Upper lobe of left lung (tissue), 6 donors: ENCODE results near the gene RIC8A. TPM values are rescaled to one million over a fixed set of nuclear protein-coding genes. Genes with fewer than 3 reads are reported as not detected.

Experiments
- ATAC-seq, 2 donors: fragments of 200-7000 bp; cut with Tn5 transposase; one replicate each; pipeline ENCODE4 v1.9.1; 2022; ENCODE audit warnings: mild to moderate bottlenecking in 2 of 2, moderate library complexity in 2 of 2; ENCODE audit not compliant: low FRiP score in 2 of 2
- DNase-seq, 2 donors: peaks; one replicate each; pipeline ENCODE4 v3.0.0-alpha.2; 2019 to 2020
- H3K27ac ChIP-seq, 4 donors: fragments of 200-600 bp; sonication (generic); one replicate each; pipeline ENCODE4 v1.5.1; 2016 to 2019
- H3K27me3 ChIP-seq, 4 donors: fragments of 200-600 bp; sonication (generic); one replicate each; pipeline ENCODE4 v1.5.1; 2017 to 2019
- H3K36me3 ChIP-seq, 4 donors: fragments of 200-600 bp; sonication (generic); one replicate each; pipeline ENCODE4 v1.5.1; 2016 to 2019
- H3K4me1 ChIP-seq, 4 donors: fragments of 200-600 bp; sonication (generic); one replicate each; pipeline ENCODE4 v1.5.1; 2018 to 2019
- H3K4me3 ChIP-seq, 4 donors: fragments of 200-600 bp; sonication (generic); one replicate each; pipeline ENCODE4 v1.5.1; 2017 to 2019; ENCODE audit warnings: mild to moderate bottlenecking in 2 of 4, moderate library complexity in 1 of 4
- H3K9me3 ChIP-seq, 4 donors: fragments of 200-600 bp; sonication (generic); one replicate each; pipeline ENCODE4 v1.5.1; 2018 to 2019
- CTCF ChIP-seq, 6 experiments: fragments of 450-650 bp in 4 of 6; fragments of 200-600 bp in 2 of 6; sonication (generic) in 2 of 6; IDR thresholded peaks; one replicate each; pipeline ENCODE4 v1.5.1; 2016 to 2019; ENCODE audit warnings: antibody characterized with exemption in 6 of 6
- EP300 ChIP-seq, 4 donors: sonication (generic); formaldehyde crosslinking; IDR thresholded peaks; one replicate each; pipeline ENCODE4 v1.5.1; 2017; ENCODE audit warnings: antibody characterized with exemption in 4 of 4, control low read depth in 2 of 4
- POLR2A ChIP-seq, 4 donors: fragments of 450-650 bp; IDR thresholded peaks; one replicate each; pipeline ENCODE4 v1.5.1; 2016 to 2017; ENCODE audit warnings: antibody characterized with exemption in 4 of 4, mild to moderate bottlenecking in 2 of 4
- POLR2AphosphoS5 ChIP-seq, 2 donors: sonication (generic); formaldehyde crosslinking; IDR thresholded peaks; one replicate each; pipeline ENCODE4 v1.5.1; 2017; ENCODE audit warnings: antibody characterized with exemption in 2 of 2
- WGBS, 2 donors: methylation state at CpG; one replicate each; pipeline ENCODE4 v1.1.5; 2017 to 2018; 5-methylcytosine and 5-hydroxymethylcytosine counted together
- total RNA-seq, 6 donors: library from RNA; depleted of rRNA in 4 of 6; stranded (reverse); fragments of >200 nt in 4 of 6; gene quantifications; one replicate each; pipeline versions ENCODE4 v1.1.0 to v1.2.1, GENCODE V29; 2016 to 2021
- donor health status: DM: no; HTN: no; CAD: no; lungs with moderate emphysema.
- donor health status: DM: no; HTN: yes; CAD: no; lungs with severe emphysema.

RIC8A gene
- total RNA-seq, 6 donors from 2014 or later, result 65.9 to 135 (median 105) TPM

GRCh38 chr11:213111-213510 is 5.6 kb downstream of the RIC8A start:
- no peak overlapping the region for H3K4me3 ChIP-seq
- ATAC-seq (no peak), DNase-seq (no peak)
- peaks cover 19 to 27% (median 24%) of the 10 kb centered on the region in 4 donors for H3K4me1 ChIP-seq
- H3K27me3 ChIP-seq, result no peaks in the 10 kb centered on the region
- TF ChIP-seq POLR2AphosphoS5 (IDR thresholded peaks at IDR 0.05), result no peak
- no peak for TF ChIP-seq CTCF (IDR thresholded peaks at IDR 0.05)
- TF ChIP-seq EP300 (IDR thresholded peaks at IDR 0.05), result no peak
- TF ChIP-seq POLR2A (IDR thresholded peaks at IDR 0.05), result no peak
- 76 to 93% methylated on average over 4 of the region's 4 CpGs for WGBS, 2 donors
- no peaks in the 10 kb centered on the region for H3K9me3 ChIP-seq
- peak overlapping the region in 1 of 4 donors; percentile 34 for H3K27ac ChIP-seq
- H3K36me3 ChIP-seq, result peaks cover 28 to 72% (median 58%) of the 10 kb centered on the region in 4 donors

DNA sequence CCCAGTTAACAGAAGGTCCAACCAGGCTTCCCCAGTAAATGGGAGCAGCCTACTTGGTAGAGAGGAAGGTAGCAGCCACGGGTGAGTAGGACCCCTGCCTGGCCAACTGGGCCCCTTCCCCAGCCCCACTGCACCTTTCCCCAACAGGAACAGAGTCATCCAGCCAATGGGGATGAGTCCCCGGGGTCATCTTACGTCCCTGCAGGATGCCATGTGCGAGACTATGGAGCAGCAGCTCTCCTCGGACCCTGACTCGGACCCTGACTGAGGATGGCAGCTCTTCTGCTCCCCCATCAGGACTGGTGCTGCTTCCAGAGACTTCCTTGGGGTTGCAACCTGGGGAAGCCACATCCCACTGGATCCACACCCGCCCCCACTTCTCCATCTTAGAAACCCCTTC is 6.6 kb downstream of the RIC8A start:
- no peaks in the 10 kb centered on the region for H3K27me3 ChIP-seq
- DNase-seq, result no peak
- no peaks in the 10 kb centered on the region for H3K9me3 ChIP-seq
- peaks cover 28 to 80% (median 60%) of the 10 kb centered on the region in 4 donors for H3K36me3 ChIP-seq
- 87 to 90% methylated on average over 7 of the region's 7 CpGs for WGBS, 2 donors
- no peak overlapping the region for H3K4me3 ChIP-seq
- H3K4me1 ChIP-seq, result peaks cover 18 to 26% (median 23%) of the 10 kb centered on the region in 4 donors
- no peak overlapping the region for H3K27ac ChIP-seq
- no peak for TF ChIP-seq POLR2AphosphoS5 (IDR thresholded peaks at IDR 0.05)
- ATAC-seq, result no peak

DNA sequence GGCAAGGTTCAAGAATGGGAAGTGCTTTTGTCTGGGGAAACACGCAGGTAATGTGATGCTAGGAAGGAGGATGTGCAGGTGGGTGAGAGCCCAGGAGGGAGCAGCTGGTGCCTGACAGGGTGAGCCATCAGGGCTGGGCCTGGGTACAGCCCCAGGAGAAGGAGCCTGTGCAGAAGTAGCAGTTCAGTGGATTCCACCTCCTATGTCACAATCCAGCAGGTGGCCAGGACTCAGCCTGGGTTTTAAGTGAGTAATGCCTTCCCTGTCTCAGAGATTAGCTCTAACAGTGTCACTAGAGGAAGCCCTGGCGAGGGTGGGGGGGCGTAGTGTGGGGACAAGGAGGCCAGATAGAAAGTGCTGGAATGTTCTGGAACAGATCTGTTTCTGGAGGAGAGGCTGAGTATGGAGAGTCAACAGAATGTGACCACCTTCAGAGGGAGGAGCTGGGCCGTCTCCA is 8.1 kb downstream of the RIC8A start:
- ATAC-seq, result no peak
- 73 to 83% methylated on average over 4 of the region's 4 CpGs for WGBS, 2 donors
- Histone ChIP-seq H3K27ac (no peak overlapping the region), H3K36me3 (peaks cover 24 to 71% (median 54%) of the 10 kb centered on the region in 4 donors), H3K4me1 (peaks cover 3 to 11% (median 8%) of the 10 kb centered on the region in 4 donors), H3K9me3 (no peaks in the 10 kb centered on the region), H3K4me3 (no peak overlapping the region), H3K27me3 (no peaks in the 10 kb centered on the region)
- TF ChIP-seq POLR2AphosphoS5 (IDR thresholded peaks at IDR 0.05) (no peak), POLR2A (IDR thresholded peaks at IDR 0.05) (no peak), CTCF (IDR thresholded peaks at IDR 0.05) (no peak), EP300 (IDR thresholded peaks at IDR 0.05) (no peak)
- no peak for DNase-seq

DNA sequence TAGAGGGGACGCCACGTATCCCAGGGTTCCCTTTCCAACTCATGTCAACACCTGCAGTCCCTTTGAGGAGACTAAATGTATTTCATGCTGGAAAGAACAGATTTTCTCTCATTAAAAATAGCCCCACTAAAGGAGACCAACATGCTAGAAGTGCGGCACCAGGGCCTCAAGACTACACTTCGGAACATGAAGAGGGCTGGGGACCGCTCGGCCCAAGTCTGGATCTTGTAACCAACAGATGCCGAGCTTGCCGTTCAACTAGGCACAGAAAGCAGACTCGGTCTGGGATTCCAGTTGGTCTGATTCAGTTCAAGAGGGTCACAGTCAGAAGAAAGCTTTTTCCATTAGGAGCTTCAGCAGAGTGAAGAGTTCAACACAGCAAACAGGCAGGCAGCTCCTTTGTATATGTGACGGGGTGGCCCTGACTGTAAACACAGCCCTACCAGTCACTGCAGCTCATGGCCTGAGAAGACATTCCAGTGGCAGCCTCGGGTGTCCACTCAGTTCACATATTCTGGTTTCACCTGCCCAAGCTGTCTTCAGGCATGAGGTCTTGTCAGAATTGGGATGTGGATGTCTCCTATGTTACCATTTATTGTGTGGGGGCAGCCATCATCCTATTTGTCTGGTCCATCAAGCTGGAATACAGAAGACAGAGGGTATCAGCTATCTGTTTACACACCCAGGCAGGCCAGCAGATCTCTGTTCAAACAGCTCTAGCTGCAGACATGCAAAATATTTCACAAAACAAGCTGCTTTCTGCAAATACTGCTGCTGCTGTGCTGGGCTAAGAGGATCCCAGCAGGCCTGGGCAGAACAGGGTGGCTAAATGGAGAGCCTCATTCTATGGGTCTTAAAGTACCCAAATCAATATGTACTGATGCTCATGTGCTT is 8.8 kb downstream of the RIC8A start:
- Histone ChIP-seq H3K36me3 (peaks cover 17 to 64% (median 47%) of the 10 kb centered on the region in 4 donors), H3K4me3 (no peak overlapping the region), H3K27me3 (no peaks in the 10 kb centered on the region), H3K9me3 (no peaks in the 10 kb centered on the region), H3K27ac (no peak overlapping the region), H3K4me1 (peaks cover 0 to 4% (median 1%) of the 10 kb centered on the region in 4 donors)
- no peak for DNase-seq
- TF ChIP-seq POLR2A (IDR thresholded peaks at IDR 0.05) (no peak), POLR2AphosphoS5 (IDR thresholded peaks at IDR 0.05) (no peak), EP300 (IDR thresholded peaks at IDR 0.05) (no peak), CTCF (IDR thresholded peaks at IDR 0.05) (no peak)
- ATAC-seq, result no peak
- 89 to 92% methylated on average over 9 to 11 of the region's 11 CpGs for WGBS, 2 donors

- DNase-seq (no peak), ATAC-seq (no peak)
- no peaks in the 10 kb centered on the region for H3K4me1 ChIP-seq
- H3K27me3 ChIP-seq, result no peaks in the 10 kb centered on the region
- H3K4me3 ChIP-seq, result no peak overlapping the region
- no peaks in the 10 kb centered on the region for H3K9me3 ChIP-seq
- peaks cover 6 to 50% (median 34%) of the 10 kb centered on the region in 4 donors for H3K36me3 ChIP-seq
- WGBS, 2 donors, result 88 to 97% methylated on average over 3 of the region's 3 CpGs
- TF ChIP-seq CTCF (IDR thresholded peaks at IDR 0.05), result no peak
- no peak for TF ChIP-seq POLR2AphosphoS5 (IDR thresholded peaks at IDR 0.05)
- no peak for TF ChIP-seq POLR2A (IDR thresholded peaks at IDR 0.05)
- TF ChIP-seq EP300 (IDR thresholded peaks at IDR 0.05), result no peak
- no peak overlapping the region for H3K27ac ChIP-seq
These were observed 10.2 kb downstream of the RIC8A start for GRCh38 chr11:217704-218103.
